ENCODE data around the gene PUM1. TPM values are rescaled to one million over a fixed set of nuclear protein-coding genes. Genes with fewer than 3 reads are reported as not detected.

PUM1 gene
- total RNA-seq, 2 experiments from 2014 or later, result 93.4 to 94.6 TPM

DNA sequence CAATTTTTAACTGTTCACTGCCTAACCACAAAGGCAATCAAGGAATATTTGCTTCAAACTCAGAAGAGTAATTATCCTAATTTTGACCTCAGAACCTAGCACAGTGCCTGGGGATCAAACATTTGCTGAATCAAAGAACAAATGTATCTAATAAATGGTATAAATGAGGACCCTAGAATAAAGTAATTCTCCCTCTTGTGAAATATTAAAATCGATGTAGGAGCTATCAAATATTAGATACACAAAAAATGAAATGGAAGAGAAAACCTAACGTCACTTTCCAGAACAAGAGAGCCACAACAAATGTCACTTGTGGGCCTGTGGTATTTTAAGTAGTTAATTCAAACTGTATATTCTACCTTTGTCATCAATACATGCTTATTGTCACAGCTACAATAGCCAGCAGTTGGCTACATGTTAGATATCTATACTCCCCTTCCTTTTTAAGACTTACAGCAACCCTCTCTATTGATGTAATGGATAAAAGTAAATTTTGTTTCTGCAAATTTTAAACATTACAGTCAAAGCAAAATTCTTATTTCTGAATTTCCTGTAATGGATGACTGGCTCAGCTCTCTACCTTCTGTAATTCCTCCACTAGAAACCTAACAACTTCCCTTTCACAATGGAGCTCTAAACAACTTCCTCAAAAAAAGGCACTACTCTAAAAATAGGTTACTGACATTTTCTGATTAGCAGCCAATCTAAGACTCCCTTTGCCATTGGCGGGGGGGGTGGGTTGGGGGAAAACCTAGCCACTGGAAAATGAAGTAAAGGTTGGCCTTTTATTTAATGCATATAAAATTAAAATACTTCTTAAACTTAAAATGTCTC, 37.6 kb downstream of the PUM1 start:
- Mint-ChIP-seq H3K36me3 (peaks cover 45% of the 10 kb centered on the region), H3K27ac (peak overlapping the region; percentile 36), H3K4me1 (peaks cover 61% of the 10 kb centered on the region), H3K4me3 (no peak overlapping the region), H3K9me3 (no peaks in the 10 kb centered on the region), H3K27me3 (no peaks in the 10 kb centered on the region)
- DNase-seq, result no peak

DNA sequence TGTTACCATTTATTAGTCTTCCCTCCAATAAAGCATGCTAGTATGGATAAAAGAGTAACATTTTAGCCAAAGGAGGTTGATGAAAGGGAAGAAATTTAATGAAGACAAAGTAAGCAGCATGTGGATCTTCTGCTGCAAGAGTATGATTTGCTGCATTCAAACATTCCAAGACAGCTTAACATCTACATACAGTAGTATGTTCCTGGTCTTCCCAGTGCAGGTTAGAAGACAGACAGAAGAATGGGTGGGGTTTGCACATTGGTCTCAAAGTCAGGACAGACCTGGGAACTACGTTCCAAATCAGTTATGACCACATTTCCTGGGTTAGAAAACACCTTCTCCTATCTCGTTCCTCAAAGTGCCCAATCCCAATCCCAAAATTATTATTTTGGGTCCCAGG, 43.3 kb downstream of the PUM1 start:
- H3K4me1 Mint-ChIP-seq, result peaks cover 64% of the 10 kb centered on the region
- H3K9me3 Mint-ChIP-seq, result no peaks in the 10 kb centered on the region
- no peaks in the 10 kb centered on the region for H3K27me3 Mint-ChIP-seq
- H3K4me3 Mint-ChIP-seq, result no peak overlapping the region
- H3K36me3 Mint-ChIP-seq, result peaks cover 47% of the 10 kb centered on the region
- H3K27ac Mint-ChIP-seq, result no peak overlapping the region
- DNase-seq, result no peak

GRCh38 chr1:31020007-31020790, 45.3 kb downstream of the PUM1 start:
- peaks cover 61% of the 10 kb centered on the region for H3K4me1 Mint-ChIP-seq
- H3K27ac Mint-ChIP-seq, result no peak overlapping the region
- peaks cover 42% of the 10 kb centered on the region for H3K36me3 Mint-ChIP-seq
- no peaks in the 10 kb centered on the region for H3K27me3 Mint-ChIP-seq
- no peak for DNase-seq
- no peaks in the 10 kb centered on the region for H3K9me3 Mint-ChIP-seq
- no peak overlapping the region for H3K4me3 Mint-ChIP-seq

DNA sequence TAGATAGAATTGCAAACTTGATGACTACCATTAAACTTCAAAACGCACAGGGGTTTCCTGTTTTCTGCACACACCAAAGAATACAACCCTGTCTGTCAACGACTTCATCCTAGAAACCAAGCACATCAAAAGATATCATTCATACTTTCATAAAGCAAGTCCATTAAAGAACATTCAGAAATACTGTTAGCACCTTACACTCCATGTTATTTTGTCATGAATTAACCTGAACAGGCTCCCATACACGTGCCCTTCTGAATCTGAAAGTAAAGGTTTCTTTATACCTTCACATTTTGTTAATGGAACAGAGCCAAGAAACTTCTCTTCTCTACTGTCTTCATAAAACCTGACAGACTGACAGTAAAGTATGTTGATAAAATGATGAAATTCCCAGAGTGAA, 46.1 kb downstream of the PUM1 start:
- no peak overlapping the region for H3K27ac Mint-ChIP-seq
- H3K9me3 Mint-ChIP-seq, result no peaks in the 10 kb centered on the region
- peaks cover 36% of the 10 kb centered on the region for H3K36me3 Mint-ChIP-seq
- H3K27me3 Mint-ChIP-seq, result no peaks in the 10 kb centered on the region
- H3K4me3 Mint-ChIP-seq, result no peak overlapping the region
- peaks cover 55% of the 10 kb centered on the region for H3K4me1 Mint-ChIP-seq
- no peak for DNase-seq

GRCh38 chr1:31016868-31017267, 48.6 kb downstream of the PUM1 start:
- H3K4me3 Mint-ChIP-seq, result no peak overlapping the region
- H3K27me3 Mint-ChIP-seq, result no peaks in the 10 kb centered on the region
- peaks cover 23% of the 10 kb centered on the region for H3K36me3 Mint-ChIP-seq
- no peak overlapping the region for H3K27ac Mint-ChIP-seq
- no peak for DNase-seq
- peaks cover 52% of the 10 kb centered on the region for H3K4me1 Mint-ChIP-seq
- no peaks in the 10 kb centered on the region for H3K9me3 Mint-ChIP-seq

DNA sequence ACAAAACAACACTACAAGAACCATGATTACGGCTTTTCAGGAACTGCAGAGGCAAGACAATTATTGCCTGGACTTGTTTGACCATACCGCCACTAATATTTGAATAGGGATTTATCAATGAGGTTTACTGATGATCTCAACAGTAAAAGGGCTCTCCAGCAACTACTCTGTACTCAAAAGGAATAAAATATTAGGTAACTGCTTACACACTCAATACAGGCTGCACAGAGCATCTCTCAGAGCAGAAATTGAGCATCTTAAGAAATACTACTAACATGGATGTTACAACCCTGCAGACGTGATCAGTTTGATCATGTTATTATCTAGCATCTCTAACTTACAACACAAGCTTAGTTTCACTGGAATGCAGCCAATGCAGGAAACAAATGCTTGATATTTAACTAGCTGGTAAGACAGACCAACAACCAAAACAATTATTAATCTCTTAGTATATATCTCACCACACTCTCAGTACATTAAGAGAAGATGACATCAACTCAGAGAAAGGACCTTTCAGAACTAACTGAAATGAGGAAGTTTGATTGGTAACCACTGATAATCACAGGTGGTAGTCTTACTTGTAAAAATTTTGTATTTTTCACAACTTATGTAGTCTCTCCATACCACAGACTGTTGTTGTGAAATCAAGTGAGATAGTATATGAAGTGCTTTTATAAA, 52.2 kb downstream of the PUM1 start:
- no peaks in the 10 kb centered on the region for H3K27me3 Mint-ChIP-seq
- H3K4me1 Mint-ChIP-seq, result peaks cover 54% of the 10 kb centered on the region
- no peak overlapping the region for H3K4me3 Mint-ChIP-seq
- H3K36me3 Mint-ChIP-seq, result peaks cover 17% of the 10 kb centered on the region
- no peak for DNase-seq
- H3K27ac Mint-ChIP-seq, result peak overlapping the region; percentile 35
- no peaks in the 10 kb centered on the region for H3K9me3 Mint-ChIP-seq

DNA sequence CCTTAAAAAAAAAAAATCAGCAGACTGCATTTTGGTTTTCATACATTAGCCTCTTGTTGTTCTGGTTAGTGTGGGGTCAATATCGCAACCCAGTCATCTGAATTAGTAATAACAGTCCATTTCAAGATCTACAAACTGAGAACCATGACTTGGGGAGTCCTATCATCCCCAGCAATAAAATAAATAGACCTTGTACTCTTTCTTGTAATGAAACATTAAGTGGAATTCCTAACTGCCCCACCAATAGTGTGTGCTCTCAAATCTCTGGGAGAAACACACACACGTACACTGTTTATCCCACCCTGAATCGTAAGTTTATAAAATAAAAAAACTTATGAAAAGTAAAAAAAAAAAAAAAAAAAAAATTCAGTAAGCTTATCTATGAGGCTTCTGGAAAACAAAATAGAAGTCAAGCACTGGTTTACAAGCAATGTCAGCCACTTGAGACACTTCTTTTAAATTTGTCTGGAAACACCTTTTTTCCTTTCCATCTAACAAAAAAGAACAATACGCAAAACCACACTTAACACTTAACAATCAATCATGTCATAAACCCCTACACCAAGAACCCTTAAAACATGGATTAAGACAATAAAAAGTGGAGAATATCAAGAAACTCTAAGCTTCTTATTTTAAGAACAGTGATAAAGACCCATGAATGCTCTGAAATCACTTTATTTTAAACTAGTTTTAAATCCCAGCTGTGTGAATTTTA, 53.1 kb downstream of the PUM1 start:
- no peak overlapping the region for H3K27ac Mint-ChIP-seq
- no peak overlapping the region for H3K4me3 Mint-ChIP-seq
- H3K9me3 Mint-ChIP-seq, result no peaks in the 10 kb centered on the region
- peaks cover 59% of the 10 kb centered on the region for H3K4me1 Mint-ChIP-seq
- H3K27me3 Mint-ChIP-seq, result no peaks in the 10 kb centered on the region
- DNase-seq, result no peak
- H3K36me3 Mint-ChIP-seq, result peaks cover 21% of the 10 kb centered on the region

GRCh38 chr1:31011719-31012118, 53.8 kb downstream of the PUM1 start:
- Mint-ChIP-seq H3K4me1 (peaks cover 55% of the 10 kb centered on the region), H3K27ac (peak overlapping the region; percentile 17), H3K9me3 (no peaks in the 10 kb centered on the region), H3K4me3 (no peak overlapping the region), H3K36me3 (peaks cover 18% of the 10 kb centered on the region), H3K27me3 (no peaks in the 10 kb centered on the region)
- no peak for DNase-seq

DNA sequence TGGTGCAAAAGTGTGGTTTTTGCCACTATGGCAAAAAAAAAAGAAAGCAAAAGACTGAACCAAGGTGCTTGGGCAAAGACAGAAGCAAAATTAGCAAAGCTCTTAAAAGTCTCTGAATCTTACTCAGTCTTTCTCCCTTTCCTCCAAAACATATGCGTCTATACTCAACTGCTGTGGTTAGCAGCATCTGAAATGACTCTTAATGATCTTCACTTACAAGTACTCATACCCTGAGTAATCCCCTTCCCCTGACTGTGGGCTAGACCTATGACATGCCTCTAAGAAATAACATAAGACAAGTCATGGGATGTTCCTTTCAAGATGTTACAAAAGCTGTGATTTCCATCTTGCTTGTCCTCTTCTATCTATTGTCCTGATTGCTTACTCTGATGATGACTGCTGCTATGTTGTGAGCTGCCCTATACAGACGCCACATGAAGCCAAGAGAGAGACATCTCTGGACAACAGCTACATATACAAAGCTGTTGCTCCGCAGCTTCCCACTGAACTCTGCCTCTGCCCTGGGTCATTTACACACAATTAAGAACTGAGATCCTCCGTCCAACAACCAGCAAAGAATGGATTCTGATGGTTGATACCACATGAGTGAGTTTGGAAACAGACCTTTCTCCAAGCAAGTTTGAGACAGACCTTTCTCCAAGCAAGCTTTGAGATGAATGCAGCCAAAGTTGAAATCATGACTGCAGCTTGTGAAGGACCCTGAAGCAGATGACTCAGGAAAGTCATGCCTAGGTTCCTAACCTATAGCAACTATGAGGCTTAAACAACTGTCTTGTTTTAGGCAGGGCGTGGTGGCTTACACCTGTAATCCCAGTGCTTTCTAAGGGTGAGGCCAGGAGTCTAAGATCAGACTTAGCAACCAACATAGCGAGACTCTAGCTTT, 55.2 kb downstream of the PUM1 start:
- Mint-ChIP-seq H3K4me1 (peaks cover 60% of the 10 kb centered on the region), H3K27me3 (no peaks in the 10 kb centered on the region), H3K36me3 (peaks cover 26% of the 10 kb centered on the region), H3K27ac (peak overlapping the region; percentile 82), H3K9me3 (no peaks in the 10 kb centered on the region), H3K4me3 (no peak overlapping the region)
- peak; percentile 30 for DNase-seq

- DNase-seq, result no peak
- Mint-ChIP-seq H3K36me3 (peaks cover 35% of the 10 kb centered on the region), H3K27ac (no peak overlapping the region), H3K27me3 (no peaks in the 10 kb centered on the region), H3K4me3 (no peak overlapping the region), H3K9me3 (no peaks in the 10 kb centered on the region), H3K4me1 (peaks cover 53% of the 10 kb centered on the region)
Measured at GRCh38 chr1:31007462-31007991, 58.0 kb downstream of the PUM1 start.

DNA sequence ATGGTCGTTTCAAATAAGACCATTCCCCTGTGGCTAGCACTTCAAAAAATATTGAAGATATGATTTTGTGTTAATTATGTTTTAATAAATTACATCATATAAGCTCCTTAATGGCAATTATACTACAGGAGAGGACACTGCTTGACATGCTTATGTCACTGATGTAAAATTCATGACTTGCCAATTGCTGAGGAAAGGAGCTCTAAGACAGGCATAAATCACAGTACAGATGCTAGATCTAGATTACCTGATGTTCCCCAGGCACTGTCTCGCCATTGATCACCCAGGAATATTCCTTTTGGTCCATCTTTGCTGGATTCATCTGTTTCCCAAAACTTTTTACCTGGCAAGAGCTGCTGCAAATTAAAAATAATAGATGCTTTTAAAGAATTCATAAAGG, 58.8 kb downstream of the PUM1 start:
- no peaks in the 10 kb centered on the region for H3K9me3 Mint-ChIP-seq
- H3K27me3 Mint-ChIP-seq, result no peaks in the 10 kb centered on the region
- no peak overlapping the region for H3K4me3 Mint-ChIP-seq
- DNase-seq, result no peak
- H3K36me3 Mint-ChIP-seq, result peaks cover 35% of the 10 kb centered on the region
- no peak overlapping the region for H3K27ac Mint-ChIP-seq
- H3K4me1 Mint-ChIP-seq, result peaks cover 46% of the 10 kb centered on the region

GRCh38 chr1:31005617-31006166, 59.8 kb downstream of the PUM1 start:
- peaks cover 40% of the 10 kb centered on the region for H3K36me3 Mint-ChIP-seq
- H3K9me3 Mint-ChIP-seq, result no peaks in the 10 kb centered on the region
- peaks cover 38% of the 10 kb centered on the region for H3K4me1 Mint-ChIP-seq
- H3K27me3 Mint-ChIP-seq, result no peaks in the 10 kb centered on the region
- no peak for DNase-seq
- H3K27ac Mint-ChIP-seq, result no peak overlapping the region
- no peak overlapping the region for H3K4me3 Mint-ChIP-seq

DNA sequence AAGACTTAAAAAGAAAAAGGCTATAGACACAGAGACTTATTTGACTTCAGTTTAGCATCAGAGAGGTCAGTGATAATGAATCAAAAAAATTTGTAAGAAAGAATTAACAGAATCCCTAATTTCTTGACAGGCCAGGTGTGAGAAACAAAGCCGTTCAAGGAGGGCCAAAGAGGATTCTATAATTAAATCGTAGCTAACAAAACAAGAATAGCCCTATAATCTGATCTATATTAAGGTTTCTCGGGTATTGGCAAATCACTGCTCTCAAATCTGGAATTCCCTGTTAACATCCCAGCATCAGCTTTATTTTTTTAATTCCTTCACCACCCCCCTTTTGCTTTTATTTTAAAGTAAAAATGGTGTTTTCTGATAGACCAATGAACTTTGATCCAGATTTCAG, 60.3 kb downstream of the PUM1 start:
- peaks cover 40% of the 10 kb centered on the region for H3K36me3 Mint-ChIP-seq
- H3K4me1 Mint-ChIP-seq, result peaks cover 35% of the 10 kb centered on the region
- H3K4me3 Mint-ChIP-seq, result no peak overlapping the region
- H3K9me3 Mint-ChIP-seq, result no peaks in the 10 kb centered on the region
- H3K27ac Mint-ChIP-seq, result no peak overlapping the region
- H3K27me3 Mint-ChIP-seq, result no peaks in the 10 kb centered on the region
- no peak for DNase-seq
